GM12878 (cell line): ENCODE data around the gene HAO2. TPM values are rescaled to one million over a fixed set of nuclear protein-coding genes. Genes with fewer than 3 reads are reported as not detected.

Experiments used
- ATAC-seq: fragments of 200-7000 bp; cut with Tn5 transposase; 3 replicates; pipeline ENCODE4 v1.9.1; 2020; ENCODE audit warnings: mild to moderate bottlenecking, moderate library complexity
- BruUV-seq: library from RNA; stranded (reverse); fragments of 400-500 nt; replicated peaks from 2 replicates; lab custom pipeline; 2021; lab: Mats Ljungman, UMichigan
- CTCF ChIA-PET: fragments of 300-600 bp; sonication (Branson Sonifier 250); formaldehyde crosslinking; extraction: SDS; loops from one replicate; lab custom pipeline; 2021; ENCODE audit warnings: inconsistent platforms; lab: Yijun Ruan, JAX
- POLR2A ChIA-PET: fragments of 350-600 bp; formaldehyde crosslinking; extraction: SDS; loops from one replicate; lab custom pipeline; 2021; ENCODE audit warnings: inconsistent platforms; lab: Charles Lee
- RAD21 ChIA-PET: fragments of 300-600 bp; sonication (Branson Sonifier 250); formaldehyde crosslinking; loops from one replicate; lab custom pipeline; 2023; ENCODE audit warnings: antibody characterized with exemption; ENCODE audit not compliant: unreplicated experiment; lab: Charles Lee
- SMC1A ChIA-PET: fragments of 300-600 bp; sonication (Branson Sonifier 250); formaldehyde crosslinking; loops from one replicate; lab custom pipeline; 2023; ENCODE audit not compliant: unreplicated experiment, uncharacterized antibody; lab: Charles Lee
- DNase-seq: peaks from one replicate; pipeline ENCODE4 v3.0.0-alpha.2; 2011; ENCODE audit warnings: low read depth, low spot score
- FAIRE-seq: peaks from 3 replicates; lab custom pipeline; 2011; peaks lifted over from hg19 to GRCh38; lab: Jason Lieb, UNC
- H2AFZ ChIP-seq: 2 replicates; pipeline ENCODE4 v1.6.0; 2011; ENCODE audit warnings: low read depth, low read length, control low read depth; ENCODE audit not compliant: control insufficient read depth
- H3K27ac ChIP-seq: 2 replicates; pipeline ENCODE4 v1.5.1; 2011; ENCODE audit warnings: control low read depth; ENCODE audit not compliant: control insufficient read depth, insufficient read depth
- H3K27me3 ChIP-seq, 2 experiments: replicated peaks in 1 of 2; 2 replicates each; pipeline versions ENCODE4 v1.6.0 to v1.6.1; 2011; ENCODE audit warnings: low read length in 1 of 2; ENCODE audit not compliant: control insufficient read depth in 2 of 2, insufficient read depth in 2 of 2
- H3K36me3 ChIP-seq, 2 experiments: 2 replicates each; pipeline ENCODE4 v1.5.1; 2011; ENCODE audit warnings: low read length in 1 of 2; ENCODE audit not compliant: control insufficient read depth in 2 of 2, insufficient read depth in 2 of 2
- H3K4me1 ChIP-seq: 2 replicates; pipeline ENCODE4 v1.6.1; 2011; ENCODE audit warnings: mild to moderate bottlenecking, low read length, moderate library complexity, mixed read lengths; ENCODE audit not compliant: control insufficient read depth, insufficient read depth
- H3K4me2 ChIP-seq: 2 replicates; pipeline ENCODE4 v1.6.0; 2011; ENCODE audit warnings: control low read depth; ENCODE audit not compliant: control insufficient read depth, insufficient read depth
- H3K4me3 ChIP-seq: fragments of 200-600 bp; sonication (generic); 2 replicates; pipeline ENCODE4 v1.5.1; 2016
- H3K79me2 ChIP-seq: 2 replicates; pipeline ENCODE4 v1.6.0; 2011; ENCODE audit warnings: low read length; ENCODE audit not compliant: control insufficient read depth, insufficient read depth
- H3K9ac ChIP-seq: 2 replicates; pipeline ENCODE4 v1.8.0; 2011; ENCODE audit warnings: low read length, control low read depth, mixed read lengths; ENCODE audit not compliant: control insufficient read depth, insufficient read depth
- H3K9me3 ChIP-seq: replicated peaks from 3 replicates; pipeline ENCODE4 v1.5.1; 2011; ENCODE audit warnings: mild to moderate bottlenecking, low read length; ENCODE audit not compliant: control insufficient read depth, insufficient read depth
- H4K20me1 ChIP-seq: 2 replicates; pipeline ENCODE4 v1.6.0; 2011; ENCODE audit not compliant: control insufficient read depth, insufficient read depth
- HDGF ChIP-seq: fragments of 450-650 bp; IDR thresholded peaks from 2 replicates; pipeline ENCODE4 v1.6.1; 2016; ENCODE audit warnings: antibody characterized with exemption
- KDM1A ChIP-seq: fragments of 200-600 bp; sonication (generic); IDR thresholded peaks from 2 replicates; pipeline ENCODE4 v1.6.1; 2016; ENCODE audit warnings: borderline replicate concordance
- WGBS: methylation state at CpG from one replicate; pipeline ENCODE4 v1.1.6; 2016; ENCODE audit warnings: low lambda C conversion rate; ENCODE audit not compliant: insufficient replicate concordance, insufficient coverage; ENCODE audit errors: missing lambda C conversion rate; 5-methylcytosine and 5-hydroxymethylcytosine counted together
- in situ Hi-C: fragments of 300-500 bp; cut with MboI; formaldehyde crosslinking; loops from 9 replicates; pipeline ENCODE4 v1.14.3; 2018; ENCODE audit warnings: mixed read lengths
- intact Hi-C: fragments of 100-400 bp; cut with micrococcal nuclease; formaldehyde crosslinking; loops from one replicate; pipeline ENCODE4 v1.14.2; 2022; ENCODE audit not compliant: unreplicated experiment
- polyA plus RNA-seq, 11 experiments: library from polyadenylated mRNA; depleted of rRNA in 4 of 11; unstranded in 6 of 11; stranded (reverse) in 5 of 11; fragments of >200 nt; fragmentation: Nextera tagmentation in 4 of 11; fragmentation: Illumina TruSeq in 1 of 11; extraction: Ambion mirVana in 4 of 11; extraction: Trizol in 1 of 11; gene quantifications; 1 replicate in 1 of 11; 2 replicates in 10 of 11; pipeline versions ENCODE4 v1.2.1 to v1.2.3, GENCODE V29; 2011 to 2016; ENCODE audit warnings: inconsistent platforms in 2 of 11, missing spikeins in 2 of 11, low read depth in 1 of 11
- total RNA-seq, 4 experiments: library from RNA; depleted of rRNA in 3 of 4; stranded (reverse); fragments of >200 nt in 3 of 4; fragmentation: Illumina TruSeq in 1 of 4; extraction: Trizol in 1 of 4; gene quantifications; 2 replicates each; pipeline versions ENCODE4 v1.2.1 to v1.2.3, GENCODE V29; 2013 to 2021
- TF ChIP-seq, protein P1 (sequence below): IDR thresholded peaks from 2 replicates; pipeline ENCODE4 v1.6.1; 2011; ENCODE audit warnings: borderline replicate concordance, low read depth, mild to moderate bottlenecking, moderate library complexity, low read length; ENCODE audit not compliant: insufficient read depth, poor library complexity, severe bottlenecking

HAO2 gene
- total and polyA plus RNA-seq, 10 of the 15 experiments (the other 5 are each of a cell fraction or from before 2014, with no cell fraction given): not detected

DNA sequence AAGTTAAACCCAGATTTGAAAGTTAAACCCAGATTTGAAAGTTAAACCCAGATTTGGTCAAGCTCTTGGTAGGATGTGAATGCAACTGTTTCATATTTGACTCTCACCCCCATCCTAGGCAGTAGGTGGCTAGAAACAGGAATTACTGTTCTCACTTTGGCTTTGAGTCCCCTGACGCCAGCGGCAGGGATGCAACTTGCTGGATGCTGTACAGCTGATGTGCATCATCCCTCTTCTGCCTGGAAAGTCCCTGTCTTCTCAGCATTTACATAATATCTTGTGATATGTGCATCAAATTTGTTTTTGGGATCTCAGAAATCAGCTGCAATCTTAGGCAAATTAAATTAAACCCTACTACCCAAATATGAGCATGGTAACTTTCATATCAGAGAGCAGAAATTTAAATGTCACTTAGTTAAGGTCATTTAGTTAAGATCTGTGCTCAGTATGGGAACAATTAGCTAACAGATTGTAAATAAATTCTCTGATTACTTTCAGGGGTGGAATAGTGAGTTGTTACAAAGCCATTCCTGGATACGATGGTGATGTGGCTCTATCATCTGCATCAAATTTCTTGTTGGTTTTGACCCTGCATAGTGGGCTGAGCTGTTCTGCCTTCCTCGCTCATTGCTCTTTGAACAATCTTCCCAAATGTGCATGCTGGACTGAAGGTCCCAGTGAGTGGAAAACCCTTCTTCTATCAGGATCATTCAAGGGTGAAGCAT, 6.8 kb upstream of the HAO2 start:
- CTCF ChIA-PET: interaction anchor here (0.7 to 2.3 kb wide), 6 partner anchors 9 to 86 kb away, joined by 3 to 11 read pairs (median 8); no protein-coding TSS in a partner anchor
- Histone ChIP-seq H3K4me1 (peaks cover 7% of the 10 kb centered on the region; the same call in 1 of the 2 replicates), H3K9me3 (no peaks in the 10 kb centered on the region; the same call in 2 of the 3 replicates), H3K27ac (no peak overlapping the region), H4K20me1 (no peaks in the 10 kb centered on the region), H2AFZ (no peak overlapping the region), H3K36me3 (no peaks in the 10 kb centered on the region), H3K4me3 (no peak overlapping the region), H3K9ac (no peak overlapping the region), H3K4me2 (no peak overlapping the region), H3K27me3 (no peaks in the 10 kb centered on the region), H3K79me2 (no peaks in the 10 kb centered on the region)
- WGBS: 15% methylated on average over 4 of the region's 4 CpGs
- FAIRE-seq (no peak), DNase-seq (no peak), ATAC-seq (no peak; the same call in 2 of the 3 replicates)
- in situ Hi-C loops (no loop called here), intact Hi-C loops (loop anchor here (10.0 kb wide), 1 partner anchor 227 kb away; no protein-coding TSS in a partner anchor)
- RAD21 ChIA-PET: interaction anchor here (0.9 to 2.2 kb wide), 2 partner anchors 44 to 85 kb away, joined by 4 read pairs; no protein-coding TSS in a partner anchor
- BruUV-seq: no TSS peak
- TF ChIP-seq, protein P1, sequence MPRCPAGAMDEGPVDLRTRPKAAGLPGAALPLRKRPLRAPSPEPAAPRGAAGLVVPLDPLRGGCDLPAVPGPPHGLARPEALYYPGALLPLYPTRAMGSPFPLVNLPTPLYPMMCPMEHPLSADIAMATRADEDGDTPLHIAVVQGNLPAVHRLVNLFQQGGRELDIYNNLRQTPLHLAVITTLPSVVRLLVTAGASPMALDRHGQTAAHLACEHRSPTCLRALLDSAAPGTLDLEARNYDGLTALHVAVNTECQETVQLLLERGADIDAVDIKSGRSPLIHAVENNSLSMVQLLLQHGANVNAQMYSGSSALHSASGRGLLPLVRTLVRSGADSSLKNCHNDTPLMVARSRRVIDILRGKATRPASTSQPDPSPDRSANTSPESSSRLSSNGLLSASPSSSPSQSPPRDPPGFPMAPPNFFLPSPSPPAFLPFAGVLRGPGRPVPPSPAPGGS: no peak
- TF ChIP-seq HDGF (no peak), KDM1A (no peak)
- POLR2A ChIA-PET: no interaction called here
- SMC1A ChIA-PET: interaction anchor here (1.0 to 2.0 kb wide), 9 partner anchors 10 to 85 kb away, joined by 3 to 10 read pairs (median 4); no protein-coding TSS in a partner anchor
